ENCODE data around the gene FHIT.

DNA sequence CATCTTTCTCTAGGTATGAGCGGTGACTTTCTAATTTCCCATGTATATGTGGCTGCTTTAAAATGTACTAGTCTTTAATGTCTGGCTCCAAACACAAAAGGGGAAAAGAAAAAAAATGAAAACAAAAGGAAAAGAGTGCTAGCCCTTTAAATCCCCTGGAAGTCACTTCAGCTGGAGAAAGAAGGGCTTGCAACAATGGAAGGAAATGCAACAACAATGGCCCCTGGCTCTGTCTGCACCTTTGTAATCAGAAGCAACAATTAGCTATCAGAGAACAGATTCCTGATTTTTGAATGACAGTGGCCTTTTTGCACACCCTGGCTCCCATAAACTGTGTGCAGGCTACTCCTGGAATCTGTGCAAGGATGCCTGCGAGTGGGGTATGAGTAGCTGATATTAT, 591.2 kb downstream of the FHIT start:
- TF ChIP-seq CTCF (IDR thresholded peaks at IDR 0.05) = no peak
- no peak for TF ChIP-seq EP300 (IDR thresholded peaks at IDR 0.05)
- TF ChIP-seq POLR2A (IDR thresholded peaks at IDR 0.05) = no peak

Measured in ovary (tissue), 3 donors.